A204.1 (cell line): ENCODE data around the gene OSBP2.

ENCODE experiments used
- FAIRE-seq: peaks from 2 replicates; lab custom pipeline; 2012; peaks lifted over from hg19 to GRCh38; lab: Jason Lieb, UNC

OSBP2 gene

GRCh38 chr22:30905696-30906341, 211.1 kb downstream of the OSBP2 start:
- FAIRE-seq = no peak

GRCh38 chr22:30906411-30906810, 211.7 kb downstream of the OSBP2 start:
- FAIRE-seq = no peak

- FAIRE-seq = no peak
These were observed 212.3 kb downstream of the OSBP2 start for GRCh38 chr22:30906946-30907345.

GRCh38 chr22:30908051-30908461, 213.4 kb downstream of the OSBP2 start:
- FAIRE-seq = no peak

GRCh38 chr22:30909306-30909705, 214.6 kb downstream of the OSBP2 start:
- FAIRE-seq = no peak

- FAIRE-seq = no peak
These were observed 215.7 kb downstream of the OSBP2 start for GRCh38 chr22:30910358-30910757.

- FAIRE-seq = no peak
These were observed 224.1 kb downstream of the OSBP2 start for GRCh38 chr22:30918761-30919160.

GRCh38 chr22:30919973-30920372, 225.3 kb downstream of the OSBP2 start:
- no peak for FAIRE-seq

GRCh38 chr22:30920407-30920806, 225.7 kb downstream of the OSBP2 start:
- FAIRE-seq = peak; percentile 92

- no peak for FAIRE-seq
These were observed 226.4 kb downstream of the OSBP2 start for GRCh38 chr22:30921108-30921507.

GRCh38 chr22:30922151-30922611, 227.5 kb downstream of the OSBP2 start:
- no peak for FAIRE-seq

GRCh38 chr22:30923168-30923900, 228.7 kb downstream of the OSBP2 start:
- no peak for FAIRE-seq

GRCh38 chr22:30925667-30926066, 231.0 kb downstream of the OSBP2 start:
- no peak for FAIRE-seq

- no peak for FAIRE-seq
These were observed 232.0 kb downstream of the OSBP2 start for GRCh38 chr22:30926706-30927105.

- no peak for FAIRE-seq
These were observed 233.1 kb downstream of the OSBP2 start for GRCh38 chr22:30927806-30928205.

- FAIRE-seq = no peak
These were observed 233.7 kb downstream of the OSBP2 start for GRCh38 chr22:30928401-30928800.

- FAIRE-seq = no peak
These were observed 235.6 kb downstream of the OSBP2 start for GRCh38 chr22:30930228-30930627.

- no peak for FAIRE-seq
These were observed 237.0 kb downstream of the OSBP2 start for GRCh38 chr22:30931541-30932300.

- FAIRE-seq = no peak
These were observed 238.0 kb downstream of the OSBP2 start for GRCh38 chr22:30932661-30933060.

- no peak for FAIRE-seq
These were observed 238.8 kb downstream of the OSBP2 start for GRCh38 chr22:30933457-30933856.

GRCh38 chr22:30934053-30934452, 239.4 kb downstream of the OSBP2 start:
- FAIRE-seq = no peak

GRCh38 chr22:30940685-30941362, 246.2 kb downstream of the OSBP2 start:
- no peak for FAIRE-seq

GRCh38 chr22:30941363-30941740, 246.7 kb downstream of the OSBP2 start:
- FAIRE-seq = no peak
